PC-3 (cell line): ENCODE results near the gene SUMO2. TPM values are rescaled to one million over a fixed set of nuclear protein-coding genes. Genes with fewer than 3 reads are reported as not detected.

ENCODE experiments used
- ATAC-seq: fragments of 200-7000 bp; cut with Tn5 transposase; 2 replicates; pipeline ENCODE4 v1.9.1; 2020; ENCODE audit warnings: mild to moderate bottlenecking, moderate library complexity
- BruUV-seq: library from RNA; stranded (reverse); fragments of 400-500 nt; replicated peaks from 2 replicates; lab custom pipeline; 2021; lab: Mats Ljungman, UMichigan
- CTCF ChIA-PET: fragments of 300-600 bp; sonication (Branson Sonifier 250); formaldehyde crosslinking; loops from one replicate; lab custom pipeline; 2022; ENCODE audit warnings: antibody characterized with exemption; lab: Charles Lee
- POLR2A ChIA-PET: fragments of 300-600 bp; sonication (Branson Sonifier 250); formaldehyde crosslinking; loops from one replicate; lab custom pipeline; 2022; ENCODE audit warnings: antibody characterized with exemption; ENCODE audit not compliant: unreplicated experiment; lab: Charles Lee
- DNase-seq: peaks from one replicate; pipeline ENCODE4 v3.0.0-alpha.2; 2015
- H2AFZ ChIP-seq: fragments of 300-600 bp; sonication (generic); 2 replicates; pipeline ENCODE4 v1.6.0; 2016; ENCODE audit warnings: antibody characterized with exemption, low read length
- H3F3A ChIP-seq: fragments of 300-600 bp; sonication (generic); one replicate; pipeline ENCODE4 v1.6.0; 2017; ENCODE audit warnings: antibody characterized with exemption, low read length, control low read depth, mild to moderate bottlenecking; ENCODE audit not compliant: unreplicated experiment
- H3K27ac ChIP-seq: fragments of 300-600 bp; sonication (generic); 2 replicates; pipeline ENCODE4 v1.5.1; 2016; ENCODE audit warnings: mild to moderate bottlenecking, low read length
- H3K27me3 ChIP-seq: fragments of 300-600 bp; sonication (generic); 2 replicates; pipeline ENCODE4 v1.6.1; 2016; ENCODE audit warnings: low read length, mixed read lengths
- H3K36me3 ChIP-seq: fragments of 300-600 bp; sonication (generic); 2 replicates; pipeline ENCODE4 v1.6.1; 2016; ENCODE audit warnings: low read depth, mixed run types, low read length, mixed read lengths
- H3K4me1 ChIP-seq: fragments of 300-600 bp; sonication (generic); 2 replicates; pipeline ENCODE4 v1.5.1; 2016; ENCODE audit warnings: low read length; ENCODE audit not compliant: insufficient read depth
- H3K4me2 ChIP-seq: fragments of 300-600 bp; sonication (generic); 2 replicates; pipeline ENCODE4 v1.6.0; 2016; ENCODE audit warnings: low read length
- H3K4me3 ChIP-seq: fragments of 300-600 bp; sonication (generic); 2 replicates; pipeline ENCODE4 v1.5.1; 2016; ENCODE audit warnings: mild to moderate bottlenecking, low read length, mixed read lengths
- H3K79me2 ChIP-seq: fragments of 300-600 bp; sonication (generic); 2 replicates; pipeline ENCODE4 v1.6.1; 2017; ENCODE audit warnings: low read length, mixed read lengths
- H3K9ac ChIP-seq: fragments of 300-600 bp; sonication (generic); 2 replicates; pipeline ENCODE4 v1.6.0; 2016; ENCODE audit warnings: mild to moderate bottlenecking, low read length
- H3K9me2 ChIP-seq: fragments of 300-600 bp; sonication (generic); replicated peaks from 2 replicates; pipeline ENCODE4 v1.6.1; 2016; ENCODE audit warnings: mixed run types, low read length, mixed read lengths
- H3K9me3 ChIP-seq: fragments of 300-600 bp; sonication (generic); 2 replicates; pipeline ENCODE4 v1.6.1; 2016; ENCODE audit warnings: low read length, mixed read lengths
- H4K20me1 ChIP-seq: fragments of 300-600 bp; sonication (generic); 2 replicates; pipeline ENCODE4 v1.6.1; 2016; ENCODE audit warnings: low read length, mixed read lengths
- EZH2 ChIP-seq: fragments of 300-600 bp; sonication (generic); IDR thresholded peaks from one replicate; pipeline ENCODE4 v1.6.1; 2017; ENCODE audit warnings: antibody characterized with exemption, mild to moderate bottlenecking, low read length; ENCODE audit not compliant: unreplicated experiment
- EZH2phosphoT487 ChIP-seq: fragments of 300-600 bp; sonication (generic); IDR thresholded peaks from 2 replicates; pipeline ENCODE4 v1.6.1; 2018; ENCODE audit warnings: mild to moderate bottlenecking, antibody characterized with exemption, low read length, borderline replicate concordance
- intact Hi-C: fragments of 100-400 bp; cut with micrococcal nuclease; formaldehyde crosslinking; loops from 2 replicates; pipeline ENCODE4 v1.9.0; 2023
- total RNA-seq: library from RNA; depleted of rRNA; stranded (reverse); fragments of >200 nt; gene quantifications from 2 replicates; pipeline ENCODE4 v1.2.3, GENCODE V29; 2014
- TF ChIP-seq, protein P1 (sequence below): fragments of 300-600 bp; sonication (generic); conservative IDR thresholded peaks from 2 replicates; pipeline ENCODE4 v1.5.1; 2017; ENCODE audit warnings: antibody characterized with exemption, low read depth, mild to moderate bottlenecking, low read length

The SUMO2 gene
- total RNA-seq, 1 experiment from 2014 or later: 282 TPM

DNA sequence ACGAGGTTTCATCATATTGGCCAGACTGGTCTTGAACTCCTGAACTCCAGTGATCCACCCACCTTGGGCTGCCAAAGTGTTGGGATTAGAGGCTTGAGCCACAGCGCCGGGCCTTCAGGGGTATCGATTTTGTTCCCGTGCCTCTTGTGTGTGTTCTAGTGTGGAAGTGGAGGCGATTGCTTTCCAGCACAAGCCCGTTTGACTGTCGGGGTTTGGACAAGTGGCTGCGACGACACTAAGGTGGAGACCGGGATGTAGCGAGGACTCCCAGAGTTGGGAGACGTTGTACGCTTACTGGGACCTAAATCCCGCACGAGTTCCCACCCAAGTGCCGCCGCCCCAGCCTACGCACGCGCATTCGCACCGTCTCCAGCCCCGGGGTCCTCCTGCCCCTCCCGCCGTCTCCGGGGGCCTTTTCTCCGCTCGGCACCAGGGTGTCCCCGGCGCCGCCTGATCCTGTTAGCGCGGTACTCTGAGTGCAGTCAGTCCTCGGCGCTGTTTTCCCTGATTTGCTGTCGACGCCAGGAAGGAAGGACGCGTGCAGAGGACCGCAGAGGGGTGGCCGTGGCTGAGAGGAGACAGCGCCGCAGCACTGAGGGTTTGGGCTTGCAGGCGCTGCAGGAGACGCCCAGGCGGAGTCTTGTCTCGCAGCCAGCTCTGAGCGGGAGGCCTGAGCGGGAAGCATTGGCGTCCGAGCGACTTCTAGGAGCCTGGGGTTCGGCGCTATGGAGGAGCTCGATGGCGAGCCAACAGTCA, 22.5 kb upstream of the SUMO2 start, which contains the start of gene NUP85:
NUP85 (plus strand) TSS at position 643 of the 756 bp plus-strand sequence; CDS start at position 726, 83 bp downstream.
- ChIA-PET CTCF (interaction anchor here (0.6 to 1.8 kb wide), 5 partner anchors 10 to 670 kb away, joined by 3 to 13 read pairs (median 5); no protein-coding TSS in a partner anchor), POLR2A (interaction anchor here (0.7 kb wide), 1 partner anchor 26 kb away, joined by 6 read pairs; no protein-coding TSS in a partner anchor)
- Histone ChIP-seq H2AFZ (peak within 1 kb of the TSS; percentile 84), H3K9me2 (no peaks in the 10 kb centered on the region), H3K36me3 (peaks cover 16% of the 10 kb centered on the region), H3K79me2 (peaks cover 60% of the 10 kb centered on the region), H3F3A (no peaks in the 10 kb centered on the region), H3K4me3 (peak within 1 kb of the TSS; percentile 91), H3K9ac (peak within 1 kb of the TSS; percentile 98), H4K20me1 (no peaks in the 10 kb centered on the region), H3K27me3 (no peaks in the 10 kb centered on the region), H3K9me3 (no peaks in the 10 kb centered on the region), H3K27ac (peak within 1 kb of the TSS; percentile 94), H3K4me2 (peak within 1 kb of the TSS; percentile 85), H3K4me1 (peaks cover 8% of the 10 kb centered on the region; the same call in 1 of the 2 replicates)
- intact Hi-C loops: loop anchor here (10.0 kb wide), 2 partner anchors 170 to 210 kb away; no protein-coding TSS in a partner anchor
- BruUV-seq: no TSS peak
- DNase-seq (peak; percentile 96), ATAC-seq (peak; percentile 84)
- TF ChIP-seq, protein P1, sequence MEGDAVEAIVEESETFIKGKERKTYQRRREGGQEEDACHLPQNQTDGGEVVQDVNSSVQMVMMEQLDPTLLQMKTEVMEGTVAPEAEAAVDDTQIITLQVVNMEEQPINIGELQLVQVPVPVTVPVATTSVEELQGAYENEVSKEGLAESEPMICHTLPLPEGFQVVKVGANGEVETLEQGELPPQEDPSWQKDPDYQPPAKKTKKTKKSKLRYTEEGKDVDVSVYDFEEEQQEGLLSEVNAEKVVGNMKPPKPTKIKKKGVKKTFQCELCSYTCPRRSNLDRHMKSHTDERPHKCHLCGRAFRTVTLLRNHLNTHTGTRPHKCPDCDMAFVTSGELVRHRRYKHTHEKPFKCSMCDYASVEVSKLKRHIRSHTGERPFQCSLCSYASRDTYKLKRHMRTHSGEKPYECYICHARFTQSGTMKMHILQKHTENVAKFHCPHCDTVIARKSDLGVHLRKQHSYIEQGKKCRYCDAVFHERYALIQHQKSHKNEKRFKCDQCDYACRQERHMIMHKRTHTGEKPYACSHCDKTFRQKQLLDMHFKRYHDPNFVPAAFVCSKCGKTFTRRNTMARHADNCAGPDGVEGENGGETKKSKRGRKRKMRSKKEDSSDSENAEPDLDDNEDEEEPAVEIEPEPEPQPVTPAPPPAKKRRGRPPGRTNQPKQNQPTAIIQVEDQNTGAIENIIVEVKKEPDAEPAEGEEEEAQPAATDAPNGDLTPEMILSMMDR: no peak
- TF ChIP-seq EZH2phosphoT487 (no peak), EZH2 (no peak)

DNA sequence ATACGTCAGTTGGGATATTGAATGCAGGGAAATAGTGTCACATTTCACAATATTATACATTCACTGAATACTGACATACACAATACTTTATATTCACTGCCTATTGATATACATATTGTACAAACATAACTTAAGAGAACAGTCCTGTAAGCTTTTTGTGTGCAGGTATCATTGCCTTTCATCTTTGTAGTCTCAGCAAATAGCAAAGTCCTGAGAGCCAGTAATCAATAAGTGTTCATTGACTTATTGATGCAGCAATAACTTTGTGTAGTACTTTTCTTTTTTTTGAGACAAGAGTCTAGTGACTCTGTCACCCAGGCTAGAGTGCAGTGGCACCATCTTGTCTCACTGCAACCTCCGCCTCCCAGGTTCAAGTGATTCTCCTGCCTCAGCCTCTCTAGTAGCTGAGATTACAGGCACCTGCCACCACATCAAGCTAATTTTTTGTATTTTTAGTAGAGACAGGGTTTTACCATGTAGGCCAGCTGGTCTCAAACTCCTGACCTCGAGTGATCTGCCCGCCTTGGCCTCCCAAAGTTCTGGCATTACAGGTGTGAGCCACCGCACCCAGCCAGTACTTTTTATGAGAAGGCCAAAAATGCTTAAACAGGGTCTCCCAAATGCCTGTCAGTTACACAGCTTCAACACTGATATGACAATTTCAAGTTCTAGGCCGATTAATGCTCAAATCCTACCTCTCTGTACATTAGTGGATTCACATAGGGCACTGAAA, 17.3 kb upstream of the SUMO2 start:
- H3K4me2 ChIP-seq: no peak overlapping the region
- H3K79me2 ChIP-seq: peaks cover 10% of the 10 kb centered on the region
- H3K9me2 ChIP-seq: no peaks in the 10 kb centered on the region
- intact Hi-C loops: loop anchor here (5.0 to 10.0 kb wide), 4 partner anchors 68 to 238 kb away; partner anchors contain the start of gene NT5C
- H3K36me3 ChIP-seq: no peaks in the 10 kb centered on the region
- no peaks in the 10 kb centered on the region for H4K20me1 ChIP-seq
- POLR2A ChIA-PET: no interaction called here
- CTCF ChIA-PET: interaction anchor here (1.7 kb wide), 1 partner anchor 86 kb away, joined by 57 read pairs; no protein-coding TSS in a partner anchor
- H3K27ac ChIP-seq: no peak overlapping the region
- ATAC-seq (no peak), DNase-seq (no peak)
- peaks cover 5% of the 10 kb centered on the region; the same call in 1 of the 2 replicates for H3K4me1 ChIP-seq
- TF ChIP-seq, protein P1: no peak
- TF ChIP-seq EZH2 (no peak), EZH2phosphoT487 (no peak)
- no TSS peak for BruUV-seq
- no peaks in the 10 kb centered on the region for H3K9me3 ChIP-seq
- no peak overlapping the region for H3K9ac ChIP-seq
- no peaks in the 10 kb centered on the region for H3K27me3 ChIP-seq
- no peak overlapping the region for H3K4me3 ChIP-seq
- H2AFZ ChIP-seq: no peak overlapping the region
- H3F3A ChIP-seq: no peaks in the 10 kb centered on the region
